C4-2B (cell line): ENCODE measurements around the gene NEO1.

Experiments
- ZFX ChIP-seq: fragments of 450-650 bp; IDR thresholded peaks from 2 replicates; pipeline ENCODE4 v1.6.1; 2017
- TF ChIP-seq, protein P1 (sequence below): fragments of 450-650 bp; conservative IDR thresholded peaks from 2 replicates; pipeline ENCODE4 v1.5.1; 2017; ENCODE audit warnings: mild to moderate bottlenecking

DNA sequence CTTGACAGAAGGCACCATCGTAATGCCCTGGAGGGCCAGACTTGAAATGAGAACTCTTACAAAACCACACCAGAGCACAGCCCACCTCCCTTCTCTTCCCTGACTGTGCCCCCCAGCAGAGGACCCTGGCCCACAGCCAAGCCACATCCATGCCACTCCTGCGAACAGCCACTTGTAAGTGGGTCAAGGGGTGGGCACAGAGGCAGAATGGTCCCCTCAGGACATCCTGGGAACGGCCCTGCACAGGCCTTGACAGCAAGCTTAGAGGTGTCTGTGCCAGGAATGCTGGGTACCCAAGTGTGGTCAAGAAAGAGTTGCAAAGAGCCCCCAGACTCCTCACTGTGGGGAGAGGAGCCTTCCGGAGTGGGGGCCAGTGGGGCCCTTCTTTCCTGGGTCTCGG lies 283.2 kb downstream of the NEO1 start:
- TF ChIP-seq, protein P1, sequence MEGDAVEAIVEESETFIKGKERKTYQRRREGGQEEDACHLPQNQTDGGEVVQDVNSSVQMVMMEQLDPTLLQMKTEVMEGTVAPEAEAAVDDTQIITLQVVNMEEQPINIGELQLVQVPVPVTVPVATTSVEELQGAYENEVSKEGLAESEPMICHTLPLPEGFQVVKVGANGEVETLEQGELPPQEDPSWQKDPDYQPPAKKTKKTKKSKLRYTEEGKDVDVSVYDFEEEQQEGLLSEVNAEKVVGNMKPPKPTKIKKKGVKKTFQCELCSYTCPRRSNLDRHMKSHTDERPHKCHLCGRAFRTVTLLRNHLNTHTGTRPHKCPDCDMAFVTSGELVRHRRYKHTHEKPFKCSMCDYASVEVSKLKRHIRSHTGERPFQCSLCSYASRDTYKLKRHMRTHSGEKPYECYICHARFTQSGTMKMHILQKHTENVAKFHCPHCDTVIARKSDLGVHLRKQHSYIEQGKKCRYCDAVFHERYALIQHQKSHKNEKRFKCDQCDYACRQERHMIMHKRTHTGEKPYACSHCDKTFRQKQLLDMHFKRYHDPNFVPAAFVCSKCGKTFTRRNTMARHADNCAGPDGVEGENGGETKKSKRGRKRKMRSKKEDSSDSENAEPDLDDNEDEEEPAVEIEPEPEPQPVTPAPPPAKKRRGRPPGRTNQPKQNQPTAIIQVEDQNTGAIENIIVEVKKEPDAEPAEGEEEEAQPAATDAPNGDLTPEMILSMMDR = no peak
- no peak for TF ChIP-seq ZFX
